Islet of Langerhans (tissue), 1 donor: ENCODE results near the gene TNRC18.
"Not testable (repeated sequence)": the region's sequence is repeated elsewhere in the genome, so short reads cannot be mapped to it uniquely, and the experiment has no call there.

ENCODE experiments used
- FAIRE-seq: peaks from one replicate; lab custom pipeline; 2011; peaks lifted over from hg19 to GRCh38; lab: Jason Lieb, UNC

The TNRC18 gene

GRCh38 chr7:5349437-5350173 is 74.0 kb downstream of the TNRC18 start:
- FAIRE-seq, result no peak

GRCh38 chr7:5349005-5349380 is 74.6 kb downstream of the TNRC18 start:
- no peak for FAIRE-seq

- FAIRE-seq, result no peak
Measured at GRCh38 chr7:5348134-5349004, 75.3 kb downstream of the TNRC18 start.

GRCh38 chr7:5345671-5346070 is 78.0 kb downstream of the TNRC18 start:
- no peak for FAIRE-seq

GRCh38 chr7:5345171-5345570 is 78.5 kb downstream of the TNRC18 start:
- no peak for FAIRE-seq

- FAIRE-seq, result no peak
Measured at GRCh38 chr7:5344342-5344741, 79.3 kb downstream of the TNRC18 start.

- FAIRE-seq, result no peak
Measured at GRCh38 chr7:5343884-5344283, 79.8 kb downstream of the TNRC18 start.

- no peak for FAIRE-seq
Measured at GRCh38 chr7:5342631-5343030, 81.0 kb downstream of the TNRC18 start.

GRCh38 chr7:5339955-5340354 is 83.7 kb downstream of the TNRC18 start:
- FAIRE-seq, result no peak

- FAIRE-seq, result no peak
Measured at GRCh38 chr7:5337047-5337446, 86.6 kb downstream of the TNRC18 start.

GRCh38 chr7:5334671-5335070 is 89.0 kb downstream of the TNRC18 start:
- no peak for FAIRE-seq

GRCh38 chr7:5333121-5334045 is 90.3 kb downstream of the TNRC18 start:
- no peak for FAIRE-seq

- FAIRE-seq, result no peak
Measured at GRCh38 chr7:5332579-5332978, 91.1 kb downstream of the TNRC18 start.

GRCh38 chr7:5330288-5330687 is 93.3 kb downstream of the TNRC18 start:
- FAIRE-seq, result no peak

- no peak for FAIRE-seq
Measured at GRCh38 chr7:5324961-5325360, 98.7 kb downstream of the TNRC18 start.

GRCh38 chr7:5323800-5324781 is 99.5 kb downstream of the TNRC18 start:
- FAIRE-seq, result not testable (repeated sequence)

GRCh38 chr7:5322621-5323410 is 100.8 kb downstream of the TNRC18 start:
- no peak for FAIRE-seq

GRCh38 chr7:5320802-5321396 is 102.7 kb downstream of the TNRC18 start:
- FAIRE-seq, result no peak

- FAIRE-seq, result no peak
Measured at GRCh38 chr7:5320391-5320790, 103.2 kb downstream of the TNRC18 start.

GRCh38 chr7:5318613-5319012 is 105.0 kb downstream of the TNRC18 start:
- FAIRE-seq, result not testable (repeated sequence)
